Thoracic aorta (tissue), 2 donors: ENCODE measurements around the gene RASSF4. TPM values are rescaled to one million over a fixed set of nuclear protein-coding genes. Genes with fewer than 3 reads are reported as not detected.

ENCODE experiments used
- ATAC-seq: fragments of 150-250 bp; one replicate; pipeline ENCODE4 v1.8.0; 2017; ENCODE audit warnings: low read depth; ENCODE audit not compliant: insufficient number of reproducible peaks, low FRiP score
- DNase-seq: peaks from one replicate; pipeline ENCODE4 v3.0.0-alpha.2; 2020; ENCODE audit warnings: low spot score
- H3K27ac ChIP-seq, 2 donors: fragments of 200-600 bp; sonication (generic); 1 replicate in 1 of 2; 2 replicates in 1 of 2; pipeline ENCODE4 v1.5.1; 2016; ENCODE audit warnings: mild to moderate bottlenecking in 2 of 2, moderate library complexity in 2 of 2
- H3K27me3 ChIP-seq: fragments of 200-600 bp; sonication (generic); replicated peaks from 2 replicates; pipeline ENCODE4 v1.6.0; 2016; ENCODE audit warnings: mild to moderate bottlenecking; ENCODE audit not compliant: insufficient read depth
- H3K36me3 ChIP-seq: fragments of 200-600 bp; sonication (generic); one replicate; pipeline ENCODE4 v1.5.1; 2016
- H3K4me1 ChIP-seq, 2 donors: fragments of 200-600 bp; sonication (generic); 1 replicate in 1 of 2; 2 replicates in 1 of 2; pipeline versions ENCODE4 v1.5.1 to v1.6.0; 2016; ENCODE audit warnings: low read depth in 2 of 2, mild to moderate bottlenecking in 1 of 2; ENCODE audit not compliant: control insufficient read depth in 1 of 2
- H3K4me3 ChIP-seq: fragments of 200-600 bp; sonication (generic); 2 replicates; pipeline ENCODE4 v1.5.1; 2016; ENCODE audit warnings: mild to moderate bottlenecking
- H3K9me3 ChIP-seq: fragments of 200-600 bp; sonication (generic); 2 replicates; pipeline ENCODE4 v1.5.1; 2016
- total RNA-seq, 2 donors: library from RNA; depleted of rRNA; stranded (reverse); fragments of >200 nt; gene quantifications; one replicate each; pipeline versions ENCODE4 v1.1.0 to v1.2.3, GENCODE V29; 2016
- TF ChIP-seq, protein P1 (sequence below): fragments of 200-600 bp; sonication (generic); IDR thresholded peaks from one replicate; pipeline ENCODE4 v1.5.1; 2019; ENCODE audit warnings: antibody characterized with exemption

Gene RASSF4
- total RNA-seq, 2 donors from 2014 or later: 48.5 to 68.5 TPM

DNA sequence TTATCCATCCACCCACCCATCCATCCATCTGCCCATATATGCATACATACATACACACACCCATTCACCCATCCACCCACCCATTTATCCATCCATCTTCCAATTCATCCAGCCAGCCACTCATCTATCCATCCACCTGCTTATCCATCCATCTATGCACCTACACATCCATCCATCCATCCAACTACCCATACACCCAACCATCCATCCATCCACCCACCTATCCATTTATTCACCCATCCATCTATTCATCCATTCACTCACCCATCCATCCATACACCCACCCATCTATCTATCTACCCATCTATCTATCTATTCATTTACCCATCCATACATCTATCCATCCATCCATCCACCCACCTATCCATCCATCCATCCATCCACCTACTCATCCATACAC lies 31.1 kb upstream of the RASSF4 start:
- TF ChIP-seq, protein P1, sequence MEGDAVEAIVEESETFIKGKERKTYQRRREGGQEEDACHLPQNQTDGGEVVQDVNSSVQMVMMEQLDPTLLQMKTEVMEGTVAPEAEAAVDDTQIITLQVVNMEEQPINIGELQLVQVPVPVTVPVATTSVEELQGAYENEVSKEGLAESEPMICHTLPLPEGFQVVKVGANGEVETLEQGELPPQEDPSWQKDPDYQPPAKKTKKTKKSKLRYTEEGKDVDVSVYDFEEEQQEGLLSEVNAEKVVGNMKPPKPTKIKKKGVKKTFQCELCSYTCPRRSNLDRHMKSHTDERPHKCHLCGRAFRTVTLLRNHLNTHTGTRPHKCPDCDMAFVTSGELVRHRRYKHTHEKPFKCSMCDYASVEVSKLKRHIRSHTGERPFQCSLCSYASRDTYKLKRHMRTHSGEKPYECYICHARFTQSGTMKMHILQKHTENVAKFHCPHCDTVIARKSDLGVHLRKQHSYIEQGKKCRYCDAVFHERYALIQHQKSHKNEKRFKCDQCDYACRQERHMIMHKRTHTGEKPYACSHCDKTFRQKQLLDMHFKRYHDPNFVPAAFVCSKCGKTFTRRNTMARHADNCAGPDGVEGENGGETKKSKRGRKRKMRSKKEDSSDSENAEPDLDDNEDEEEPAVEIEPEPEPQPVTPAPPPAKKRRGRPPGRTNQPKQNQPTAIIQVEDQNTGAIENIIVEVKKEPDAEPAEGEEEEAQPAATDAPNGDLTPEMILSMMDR: no peak
- Histone ChIP-seq H3K27me3 (no peaks in the 10 kb centered on the region), H3K27ac (no peak overlapping the region), H3K4me3 (no peak overlapping the region), H3K9me3 (no peaks in the 10 kb centered on the region), H3K4me1 (peaks cover 5 to 9% of the 10 kb centered on the region in 2 donors), H3K36me3 (no peaks in the 10 kb centered on the region)
- ATAC-seq (no peak), DNase-seq (no peak)

DNA sequence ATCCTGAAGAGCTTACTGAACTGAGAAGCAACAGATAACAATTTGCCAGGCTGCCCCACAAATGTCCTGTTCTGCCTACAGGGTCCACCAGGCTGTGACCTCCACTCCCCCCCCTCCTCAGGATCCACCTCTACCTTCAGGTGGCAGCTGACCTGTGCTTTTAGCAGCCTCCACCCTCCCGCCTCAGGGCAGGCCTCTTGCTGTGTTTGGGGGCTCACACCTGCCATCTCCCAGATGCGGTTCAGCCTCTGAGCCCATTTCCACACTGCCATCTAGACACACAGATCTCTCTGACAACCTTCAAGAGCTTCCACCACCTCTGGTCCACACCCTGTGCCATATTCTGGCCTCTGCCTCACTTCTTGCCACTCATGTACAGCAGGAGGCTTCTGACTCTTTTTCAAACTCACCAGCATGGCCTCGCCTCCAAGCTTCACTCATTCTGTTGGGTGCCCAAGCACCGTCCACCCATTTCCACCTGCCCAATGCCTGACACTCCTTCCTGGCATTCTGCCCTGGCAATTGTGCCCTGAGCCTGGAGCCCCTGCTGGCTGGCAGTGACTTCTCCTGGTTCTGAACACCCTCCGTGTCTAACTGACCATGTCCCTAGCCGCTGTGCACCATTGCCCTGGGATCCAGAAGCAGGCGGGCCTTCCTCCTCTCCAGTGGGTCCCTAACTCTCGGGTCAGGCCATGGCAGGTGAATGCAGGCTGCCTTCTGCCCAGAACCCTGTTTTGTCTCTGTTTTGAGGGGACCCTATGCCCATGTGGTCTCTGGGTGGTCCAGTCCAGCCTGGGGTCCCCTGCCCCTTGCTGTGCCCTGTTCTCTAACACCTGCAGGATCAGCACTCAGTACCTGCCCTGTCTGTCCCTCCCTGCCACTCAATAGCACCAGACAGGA lies 30.0 kb upstream of the RASSF4 start:
- ATAC-seq: no peak
- TF ChIP-seq, protein P1: no peak
- H3K4me3 ChIP-seq: no peak overlapping the region
- DNase-seq: no peak
- no peaks in the 10 kb centered on the region for H3K36me3 ChIP-seq
- H3K9me3 ChIP-seq: no peaks in the 10 kb centered on the region
- no peak overlapping the region for H3K27ac ChIP-seq
- H3K4me1 ChIP-seq: peaks cover 5 to 14% of the 10 kb centered on the region in 2 donors
- no peaks in the 10 kb centered on the region for H3K27me3 ChIP-seq

DNA sequence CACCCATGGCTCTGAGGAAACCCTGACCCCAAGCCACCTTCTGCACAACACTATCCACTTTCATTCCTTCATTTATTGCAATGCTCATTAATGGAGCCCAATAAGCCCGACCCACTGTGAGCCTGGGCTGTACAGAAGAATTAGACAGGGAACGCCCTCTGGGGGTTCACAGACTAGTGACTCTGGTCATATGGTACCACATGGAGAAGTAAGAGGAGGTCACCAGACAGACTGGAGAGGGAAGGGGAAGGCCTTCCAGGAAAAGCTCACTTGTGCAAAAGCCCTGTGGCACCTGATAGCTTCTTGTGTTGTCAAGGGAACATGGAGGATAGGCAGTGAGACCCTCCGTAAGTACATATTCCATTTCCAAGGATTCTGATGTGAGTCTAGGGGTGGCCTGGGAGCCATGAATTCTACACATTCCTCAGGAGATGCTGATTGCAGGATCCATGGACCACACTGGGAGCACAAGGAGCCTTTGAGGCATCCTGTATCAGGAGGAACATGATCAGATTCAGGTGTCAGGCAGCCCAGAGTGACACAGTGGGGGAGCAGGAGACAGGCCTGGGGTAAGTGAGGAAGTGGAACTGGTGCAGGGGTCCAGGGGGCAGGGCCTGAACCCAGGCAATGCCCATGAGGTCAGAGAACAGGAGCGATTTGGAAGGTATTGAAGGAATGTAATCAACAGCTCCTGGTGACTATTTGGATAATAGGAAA lies 28.5 kb upstream of the RASSF4 start:
- no peaks in the 10 kb centered on the region for H3K27me3 ChIP-seq
- H3K4me1 ChIP-seq: peaks cover 19 to 28% of the 10 kb centered on the region in 2 donors
- H3K9me3 ChIP-seq: no peaks in the 10 kb centered on the region
- no peak overlapping the region for H3K4me3 ChIP-seq
- H3K36me3 ChIP-seq: no peaks in the 10 kb centered on the region
- TF ChIP-seq, protein P1: no peak
- no peak overlapping the region for H3K27ac ChIP-seq
- no peak for ATAC-seq
- DNase-seq: no peak

DNA sequence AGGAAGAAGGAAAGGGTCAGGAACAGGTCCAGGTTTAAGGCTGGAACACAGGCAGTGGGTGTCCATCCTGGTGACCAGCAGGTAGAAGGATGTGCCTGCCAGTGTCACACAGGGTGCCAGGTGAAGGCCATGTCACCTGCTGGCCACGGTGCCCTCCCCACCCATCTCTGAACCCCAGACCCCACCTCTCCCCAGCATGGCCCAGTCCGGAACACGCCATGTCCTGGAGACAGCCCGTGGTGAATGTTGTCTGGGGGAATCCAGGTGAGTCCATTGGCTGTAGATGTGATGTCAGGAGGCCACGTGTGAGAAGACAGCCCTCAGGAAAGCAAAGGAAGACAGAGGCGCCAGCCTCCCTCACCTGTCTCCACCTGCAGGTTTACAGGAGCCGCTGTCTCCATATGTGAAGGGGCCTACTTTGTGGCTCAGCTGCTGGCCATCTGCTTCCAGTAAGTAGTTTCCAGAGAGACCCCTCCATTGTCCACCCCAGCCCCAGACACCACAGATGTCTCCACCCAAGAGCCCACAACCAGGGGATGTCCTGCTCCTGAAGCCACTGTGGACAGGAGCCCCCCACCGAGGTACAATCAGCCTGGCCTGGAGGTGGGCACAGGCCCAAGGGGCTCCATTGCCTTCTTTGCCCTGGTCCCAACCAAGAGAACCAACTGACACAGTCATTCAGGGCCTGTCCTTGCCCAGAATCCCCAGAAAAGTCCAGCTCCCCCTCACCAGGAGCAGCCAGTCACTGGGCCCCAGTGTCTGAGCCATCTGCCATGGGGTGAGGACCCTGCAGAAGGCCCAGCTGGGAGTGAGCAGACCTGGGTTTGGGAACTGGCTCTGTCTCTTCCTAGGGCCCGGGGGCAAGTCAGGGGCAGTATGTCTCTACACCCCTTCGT lies 27.7 kb upstream of the RASSF4 start:
- H3K9me3 ChIP-seq: no peaks in the 10 kb centered on the region
- H3K4me3 ChIP-seq: no peak overlapping the region
- TF ChIP-seq, protein P1: no peak
- no peak overlapping the region for H3K27ac ChIP-seq
- peaks cover 21 to 37% of the 10 kb centered on the region in 2 donors for H3K4me1 ChIP-seq
- DNase-seq: no peak
- no peak for ATAC-seq
- no peaks in the 10 kb centered on the region for H3K36me3 ChIP-seq
- no peaks in the 10 kb centered on the region for H3K27me3 ChIP-seq
